DMS79 (cell line): ENCODE data around the gene COL6A2.

ENCODE experiments used
- DNase-seq: peaks from one replicate; lab custom pipeline; 2025; lab: John Stamatoyannopoulos, UW

Gene COL6A2

GRCh38 chr21:46114963-46115362 is 17.1 kb downstream of the COL6A2 start:
- DNase-seq, result no peak

- no peak for DNase-seq
These were observed 17.7 kb downstream of the COL6A2 start for GRCh38 chr21:46115441-46116188.

GRCh38 chr21:46116189-46116775 is 18.4 kb downstream of the COL6A2 start:
- DNase-seq, result no peak

GRCh38 chr21:46116776-46117585 is 19.1 kb downstream of the COL6A2 start:
- no peak for DNase-seq

- DNase-seq, result no peak
These were observed 19.8 kb downstream of the COL6A2 start for GRCh38 chr21:46117586-46118315.

GRCh38 chr21:46118316-46119143 is 20.6 kb downstream of the COL6A2 start:
- DNase-seq, result no peak

GRCh38 chr21:46119144-46119636 is 21.3 kb downstream of the COL6A2 start:
- DNase-seq, result no peak

- no peak for DNase-seq
These were observed 21.8 kb downstream of the COL6A2 start for GRCh38 chr21:46119637-46120271.

GRCh38 chr21:46120301-46121285 is 22.7 kb downstream of the COL6A2 start:
- no peak for DNase-seq

- no peak for DNase-seq
These were observed 23.6 kb downstream of the COL6A2 start for GRCh38 chr21:46121286-46122221.

GRCh38 chr21:46122237-46122671 is 24.3 kb downstream of the COL6A2 start:
- no peak for DNase-seq

GRCh38 chr21:46122758-46123683 is 25.1 kb downstream of the COL6A2 start:
- DNase-seq, result no peak

- DNase-seq, result no peak
These were observed 26.4 kb downstream of the COL6A2 start for GRCh38 chr21:46124083-46124925.

- no peak for DNase-seq
These were observed 27.3 kb downstream of the COL6A2 start for GRCh38 chr21:46124926-46125845.

- no peak for DNase-seq
These were observed 28.0 kb downstream of the COL6A2 start for GRCh38 chr21:46125846-46126301.
